Measurements from ENCODE around the gene TMEM106B. TPM values are rescaled to one million over a fixed set of nuclear protein-coding genes. Genes with fewer than 3 reads are reported as not detected.

Gene TMEM106B
- polyA plus RNA-seq, 1 donor = 43.1 TPM

GRCh38 chr7:12291870-12292269 is 80.8 kb downstream of the TMEM106B start:
- Histone ChIP-seq H3K27ac (ENCODE audit: low read length) (no peak overlapping the region), H3K36me3 (ENCODE audit: control insufficient read depth, insufficient read depth, low read length) (no peaks in the 10 kb centered on the region), H3K4me3 (ENCODE audit: low read length) (no peak overlapping the region), H3K4me1 (ENCODE audit: control insufficient read depth, insufficient read depth, low read length) (no peaks in the 10 kb centered on the region), H3K9me3 (ENCODE audit: control insufficient read depth, low read depth, low read length) (peaks cover 15% of the 10 kb centered on the region), H3K27me3 (ENCODE audit: control insufficient read depth, insufficient read depth, low read length) (no peaks in the 10 kb centered on the region)
- WGBS (ENCODE audit: insufficient coverage, low lambda C conversion rate) = no CpG with 5 or more reads among the region's 1 CpG
- no peak for DNase-seq

Other genes starting within 250 kb of the TMEM106B start
- 0.66 TPM for gene VWDE, start 192.6 kb downstream of the TMEM106B start, polyA plus RNA-seq